ENCODE results near the gene ELAVL2.

Gene ELAVL2

DNA sequence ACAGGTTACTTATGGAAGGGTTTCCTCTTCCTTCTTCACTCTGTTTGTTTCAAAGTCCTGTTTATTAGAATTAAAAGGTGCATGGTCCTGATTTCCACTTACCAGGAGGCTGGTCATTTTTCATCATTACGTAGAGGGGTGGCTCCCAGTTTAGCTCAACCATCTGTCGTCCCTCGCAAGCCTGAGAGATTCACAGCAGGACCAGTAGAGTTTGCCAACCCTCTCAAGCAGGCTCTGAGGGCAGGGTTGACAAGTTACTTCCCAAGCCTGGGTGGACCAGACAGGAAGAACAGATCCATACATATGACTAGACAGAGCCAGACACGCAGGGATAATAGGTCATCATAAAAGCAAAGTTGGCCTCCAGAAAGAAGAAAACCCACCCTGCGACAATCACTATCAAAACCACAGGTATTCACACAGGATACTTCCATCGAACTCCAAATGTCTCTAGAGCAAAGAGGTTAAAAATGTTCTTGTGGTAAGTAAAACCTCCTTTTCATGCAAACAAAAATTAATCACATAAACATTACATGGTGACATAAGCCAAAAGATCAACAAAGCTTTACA lies 151.9 kb downstream of the ELAVL2 start:
- no peaks in the 10 kb centered on the region for H3K4me1 ChIP-seq
- no peak overlapping the region for H3K4me2 ChIP-seq (ENCODE audit: low read length)
- H3K9me3 ChIP-seq (ENCODE audit: control insufficient read depth, low read length) = no peaks in the 10 kb centered on the region
- H3K4me3 ChIP-seq (ENCODE audit: low read depth, low read length) = no peak overlapping the region
- TF ChIP-seq, protein P1, sequence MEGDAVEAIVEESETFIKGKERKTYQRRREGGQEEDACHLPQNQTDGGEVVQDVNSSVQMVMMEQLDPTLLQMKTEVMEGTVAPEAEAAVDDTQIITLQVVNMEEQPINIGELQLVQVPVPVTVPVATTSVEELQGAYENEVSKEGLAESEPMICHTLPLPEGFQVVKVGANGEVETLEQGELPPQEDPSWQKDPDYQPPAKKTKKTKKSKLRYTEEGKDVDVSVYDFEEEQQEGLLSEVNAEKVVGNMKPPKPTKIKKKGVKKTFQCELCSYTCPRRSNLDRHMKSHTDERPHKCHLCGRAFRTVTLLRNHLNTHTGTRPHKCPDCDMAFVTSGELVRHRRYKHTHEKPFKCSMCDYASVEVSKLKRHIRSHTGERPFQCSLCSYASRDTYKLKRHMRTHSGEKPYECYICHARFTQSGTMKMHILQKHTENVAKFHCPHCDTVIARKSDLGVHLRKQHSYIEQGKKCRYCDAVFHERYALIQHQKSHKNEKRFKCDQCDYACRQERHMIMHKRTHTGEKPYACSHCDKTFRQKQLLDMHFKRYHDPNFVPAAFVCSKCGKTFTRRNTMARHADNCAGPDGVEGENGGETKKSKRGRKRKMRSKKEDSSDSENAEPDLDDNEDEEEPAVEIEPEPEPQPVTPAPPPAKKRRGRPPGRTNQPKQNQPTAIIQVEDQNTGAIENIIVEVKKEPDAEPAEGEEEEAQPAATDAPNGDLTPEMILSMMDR (IDR thresholded peaks at IDR 0.05) = no peak
- H3K36me3 ChIP-seq (ENCODE audit: control insufficient read depth, insufficient read depth, low read length) = no peaks in the 10 kb centered on the region
- no peak overlapping the region for H3K27ac ChIP-seq
- H3K27me3 ChIP-seq (ENCODE audit: control insufficient read depth, insufficient read depth, low read length) = no peaks in the 10 kb centered on the region
- no peak overlapping the region for H3K9ac ChIP-seq
- no peak overlapping the region for H2AFZ ChIP-seq
- no peaks in the 10 kb centered on the region for H3K79me2 ChIP-seq

DNA sequence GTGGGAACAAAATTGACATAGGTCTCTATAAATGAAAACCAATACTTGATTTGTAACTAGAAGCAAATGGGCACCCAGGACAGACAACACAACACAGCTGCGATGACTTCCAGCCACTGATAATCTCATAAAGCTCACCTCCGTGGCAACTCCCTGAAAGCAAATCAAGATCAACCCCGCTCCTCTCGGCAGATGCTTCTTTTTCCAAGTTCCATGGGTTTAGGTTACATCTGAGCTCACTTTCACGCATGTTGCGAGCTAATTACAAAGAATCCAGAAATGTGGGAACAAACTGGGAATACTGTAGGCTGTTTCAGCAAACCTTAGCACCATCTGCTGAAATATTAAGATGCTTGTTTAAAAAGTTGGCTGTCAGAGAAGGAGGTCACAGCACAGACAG lies 153.9 kb downstream of the ELAVL2 start:
- Histone ChIP-seq H3K79me2 (no peaks in the 10 kb centered on the region), H3K4me1 (no peaks in the 10 kb centered on the region), H3K4me2 (ENCODE audit: low read length) (no peak overlapping the region), H3K9me3 (ENCODE audit: control insufficient read depth, low read length) (no peaks in the 10 kb centered on the region), H3K9ac (no peak overlapping the region), H2AFZ (no peak overlapping the region), H3K27me3 (ENCODE audit: control insufficient read depth, insufficient read depth, low read length) (no peaks in the 10 kb centered on the region), H3K27ac (no peak overlapping the region), H3K4me3 (ENCODE audit: low read depth, low read length) (no peak overlapping the region), H3K36me3 (ENCODE audit: control insufficient read depth, insufficient read depth, low read length) (no peaks in the 10 kb centered on the region)
- TF ChIP-seq, protein P1 (IDR thresholded peaks at IDR 0.05) = no peak

DNA sequence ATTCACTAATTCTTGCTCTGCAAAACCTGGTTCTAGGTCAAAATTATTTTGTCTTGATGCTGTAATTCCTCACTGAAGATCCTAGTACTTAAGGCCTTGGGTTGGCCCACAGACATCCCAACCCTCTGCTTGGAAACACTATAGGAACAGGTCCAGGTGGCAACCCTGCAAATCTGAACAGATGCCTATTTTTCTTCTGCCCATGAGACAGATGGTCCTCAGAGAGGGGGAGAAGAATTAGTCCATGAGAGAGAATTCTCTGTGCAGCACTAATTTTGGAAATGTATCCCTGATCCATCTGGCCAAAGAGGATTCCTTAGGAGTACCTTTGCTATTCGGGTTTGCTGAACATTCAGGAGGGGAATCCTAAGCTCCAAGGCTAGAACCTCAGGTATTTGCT lies 156.3 kb downstream of the ELAVL2 start:
- Histone ChIP-seq H3K4me1 (no peaks in the 10 kb centered on the region), H3K27ac (no peak overlapping the region), H3K79me2 (no peaks in the 10 kb centered on the region), H3K27me3 (ENCODE audit: control insufficient read depth, insufficient read depth, low read length) (no peaks in the 10 kb centered on the region), H3K9me3 (ENCODE audit: control insufficient read depth, low read length) (no peaks in the 10 kb centered on the region), H3K36me3 (ENCODE audit: control insufficient read depth, insufficient read depth, low read length) (no peaks in the 10 kb centered on the region), H2AFZ (no peak overlapping the region), H3K4me3 (ENCODE audit: low read depth, low read length) (no peak overlapping the region), H3K4me2 (ENCODE audit: low read length) (no peak overlapping the region), H3K9ac (no peak overlapping the region)
- TF ChIP-seq, protein P1 (IDR thresholded peaks at IDR 0.05) = no peak

DNA sequence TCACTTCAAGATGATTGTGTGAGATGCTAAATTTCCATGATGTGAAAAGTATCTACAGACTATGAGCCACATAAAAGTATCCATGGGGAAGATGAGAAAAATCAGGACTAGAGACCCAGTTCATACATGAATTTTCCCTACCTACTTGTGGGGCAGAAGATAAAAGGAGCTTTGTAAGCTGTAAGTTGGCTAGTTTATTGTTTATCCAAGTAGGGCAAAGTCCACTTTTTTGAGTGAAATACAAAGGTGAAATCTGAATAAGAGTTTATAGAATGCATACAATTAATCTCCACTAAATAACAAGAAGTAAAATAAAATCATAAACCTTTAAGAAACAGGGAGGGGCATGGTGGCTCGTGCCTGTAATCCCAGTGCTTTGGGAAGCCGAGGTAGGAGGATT lies 160.4 kb downstream of the ELAVL2 start:
- H3K36me3 ChIP-seq (ENCODE audit: control insufficient read depth, insufficient read depth, low read length) = no peaks in the 10 kb centered on the region
- H3K4me2 ChIP-seq (ENCODE audit: low read length) = no peak overlapping the region
- no peaks in the 10 kb centered on the region for H3K4me1 ChIP-seq
- H3K9ac ChIP-seq = no peak overlapping the region
- no peak overlapping the region for H3K4me3 ChIP-seq (ENCODE audit: low read depth, low read length)
- no peaks in the 10 kb centered on the region for H3K9me3 ChIP-seq (ENCODE audit: control insufficient read depth, low read length)
- TF ChIP-seq, protein P1 (IDR thresholded peaks at IDR 0.05) = no peak
- no peaks in the 10 kb centered on the region for H3K27me3 ChIP-seq (ENCODE audit: control insufficient read depth, insufficient read depth, low read length)
- no peaks in the 10 kb centered on the region for H3K79me2 ChIP-seq
- H3K27ac ChIP-seq = no peak overlapping the region
- H2AFZ ChIP-seq = no peak overlapping the region

DNA sequence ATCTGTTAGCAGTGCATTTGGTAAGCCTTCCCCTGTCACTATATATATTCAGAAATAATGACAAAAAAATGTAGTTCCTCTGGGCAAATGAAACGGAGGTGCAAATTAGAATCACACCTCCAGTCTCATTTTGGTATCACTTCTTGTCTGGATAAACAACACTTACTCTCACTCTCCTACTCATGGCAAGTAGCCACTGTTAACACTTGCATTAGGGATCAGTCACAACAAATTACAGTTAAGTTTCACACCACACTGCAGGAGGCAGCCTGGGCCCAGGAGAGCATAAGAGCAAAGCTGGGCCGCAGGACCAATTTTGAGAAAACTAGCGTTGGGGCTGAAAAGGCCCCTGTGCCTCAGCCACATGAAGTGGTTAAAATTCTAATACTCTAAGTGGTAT lies 161.0 kb downstream of the ELAVL2 start:
- TF ChIP-seq, protein P1 (IDR thresholded peaks at IDR 0.05) = no peak
- no peaks in the 10 kb centered on the region for H3K4me1 ChIP-seq
- H3K27me3 ChIP-seq (ENCODE audit: control insufficient read depth, insufficient read depth, low read length) = no peaks in the 10 kb centered on the region
- no peak overlapping the region for H3K4me3 ChIP-seq (ENCODE audit: low read depth, low read length)
- no peak overlapping the region for H2AFZ ChIP-seq
- no peak overlapping the region for H3K4me2 ChIP-seq (ENCODE audit: low read length)
- no peaks in the 10 kb centered on the region for H3K36me3 ChIP-seq (ENCODE audit: control insufficient read depth, insufficient read depth, low read length)
- no peaks in the 10 kb centered on the region for H3K9me3 ChIP-seq (ENCODE audit: control insufficient read depth, low read length)
- H3K9ac ChIP-seq = no peak overlapping the region
- no peak overlapping the region for H3K27ac ChIP-seq
- H3K79me2 ChIP-seq = no peaks in the 10 kb centered on the region

Measured in parathyroid adenoma (tissue), 2 donors.